Inflammatory macrophage (primary cell): ENCODE results near the gene TOP1.

Source experiments
- DNase-seq, 2 donors: peaks; one replicate each; pipeline ENCODE4 v3.0.0-alpha.2; 2020 to 2022

The TOP1 gene

GRCh38 chr20:41133709-41134361 is 105.2 kb downstream of the TOP1 start:
- peak; percentile 44 to 86 for DNase-seq

GRCh38 chr20:41134362-41135186 is 106.0 kb downstream of the TOP1 start:
- no peak for DNase-seq

- DNase-seq, result peak in 1 of 2 donors; percentile 11
Observed at GRCh38 chr20:41135187-41135887, 106.7 kb downstream of the TOP1 start.

- DNase-seq, result peak in 1 of 2 donors; percentile 9
Observed at GRCh38 chr20:41135888-41136679, 107.5 kb downstream of the TOP1 start.

- peak; percentile 70 to 82 for DNase-seq
Observed at GRCh38 chr20:41136680-41137613, 108.3 kb downstream of the TOP1 start, which contains the start of gene PLCG1. Gene PLCG1 (plus strand): TSS chr20:41137543. CDS start chr20:41137642, 99 bp downstream.

- DNase-seq, result no peak
Observed at GRCh38 chr20:41137614-41138474, 109.2 kb downstream of the TOP1 start.

GRCh38 chr20:41138475-41139226 is 110.0 kb downstream of the TOP1 start:
- DNase-seq, result no peak

GRCh38 chr20:41139227-41140093 is 110.8 kb downstream of the TOP1 start:
- DNase-seq, result no peak

GRCh38 chr20:41140226-41141133 is 111.9 kb downstream of the TOP1 start:
- DNase-seq, result no peak

- no peak for DNase-seq
Observed at GRCh38 chr20:41141153-41141815, 112.7 kb downstream of the TOP1 start.

GRCh38 chr20:41142245-41142644 is 113.6 kb downstream of the TOP1 start:
- DNase-seq, result no peak

- DNase-seq, result no peak
Observed at GRCh38 chr20:41142919-41143318, 114.3 kb downstream of the TOP1 start.

GRCh38 chr20:41143354-41143753 is 114.7 kb downstream of the TOP1 start:
- DNase-seq, result no peak

- no peak for DNase-seq
Observed at GRCh38 chr20:41145317-41145716, 116.7 kb downstream of the TOP1 start.

- DNase-seq, result no peak
Observed at GRCh38 chr20:41145821-41146620, 117.4 kb downstream of the TOP1 start.

GRCh38 chr20:41147767-41148191 is 119.2 kb downstream of the TOP1 start:
- no peak for DNase-seq
